Renal pelvis (tissue), 4 donors: ENCODE results near the gene PALLD. TPM values are rescaled to one million over a fixed set of nuclear protein-coding genes. Genes with fewer than 3 reads are reported as not detected.

Experiments
- DNase-seq: peaks from one replicate; pipeline ENCODE4 v3.0.0-alpha.2; 2013
- polyA plus RNA-seq, 3 donors: library from polyadenylated mRNA; unstranded; fragments of 120-200 nt; gene quantifications; one replicate each; pipeline ENCODE4 v1.2.1, GENCODE V29; 2013; ENCODE audit not compliant: insufficient read length in 3 of 3

PALLD gene
- polyA plus RNA-seq, 3 donors, result 173 to 183 (median 177) TPM

- no peak for DNase-seq
Measured at GRCh38 chr4:168551945-168552695, 55.3 kb downstream of the PALLD start.

- DNase-seq, result no peak
Measured at GRCh38 chr4:168553714-168554370, 57.0 kb downstream of the PALLD start.

DNA sequence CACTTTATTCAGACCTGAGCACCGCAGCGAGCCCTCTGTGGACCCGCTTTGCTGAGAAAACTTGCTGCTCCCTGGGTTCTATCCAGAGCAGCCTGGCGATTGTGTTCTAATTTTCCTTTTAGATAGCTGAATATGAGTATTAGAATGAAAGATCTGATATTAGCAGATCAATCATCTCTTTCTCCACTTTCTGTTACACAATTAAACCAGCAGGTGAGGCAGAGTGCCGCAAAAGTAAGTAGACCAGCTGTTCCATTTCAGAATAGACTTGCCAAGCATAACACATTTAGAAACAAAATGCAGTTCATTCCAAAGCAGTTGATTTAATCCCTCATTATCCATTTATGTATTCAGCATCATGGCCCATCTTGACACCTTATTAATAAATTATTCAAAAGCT, 58.6 kb downstream of the PALLD start:
- DNase-seq, result no peak

GRCh38 chr4:168557658-168558057, 60.8 kb downstream of the PALLD start:
- no peak for DNase-seq

GRCh38 chr4:168558599-168558998, 61.7 kb downstream of the PALLD start:
- DNase-seq, result no peak

- peak; percentile 35 for DNase-seq
Measured at GRCh38 chr4:168560184-168561180, 63.6 kb downstream of the PALLD start.

- DNase-seq, result no peak
Measured at GRCh38 chr4:168562041-168562571, 65.3 kb downstream of the PALLD start.

DNA sequence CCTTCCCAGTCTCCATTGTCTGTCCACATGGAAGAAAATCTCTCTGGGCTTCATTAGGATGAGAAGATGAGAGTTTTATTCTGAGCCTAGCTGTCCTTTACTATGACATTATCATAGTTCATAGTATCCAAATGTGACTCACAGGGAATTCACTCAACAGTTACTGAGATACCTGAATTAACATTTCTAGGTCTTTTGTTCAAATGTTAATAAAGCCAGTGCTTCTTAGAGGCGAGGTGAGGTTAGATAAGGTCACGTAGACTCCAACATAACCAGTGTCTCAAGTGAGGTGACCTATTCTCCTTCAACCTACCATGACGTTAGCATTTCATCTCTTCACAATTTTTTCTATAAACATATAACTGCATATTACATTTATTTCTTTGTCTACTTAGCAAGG, 67.2 kb downstream of the PALLD start:
- DNase-seq, result no peak

DNA sequence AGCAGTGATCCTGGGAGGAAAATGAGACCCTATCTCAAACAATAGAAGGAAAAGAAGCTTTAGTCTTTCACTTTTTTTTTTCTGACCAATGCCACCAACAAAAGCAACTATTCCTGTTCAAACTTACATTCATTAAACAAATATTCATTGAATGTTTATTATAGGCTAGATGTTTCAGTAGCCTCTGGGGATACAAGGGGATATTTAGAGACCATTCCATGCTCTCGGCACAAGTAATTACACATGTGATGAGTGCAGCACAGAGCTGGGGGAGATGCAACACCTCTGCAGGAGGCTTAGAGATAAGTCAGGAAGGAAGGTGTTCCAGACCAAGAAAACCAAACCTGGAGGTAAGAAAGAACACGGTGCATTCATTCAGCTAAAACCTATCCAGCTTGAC, 68.3 kb downstream of the PALLD start:
- DNase-seq, result no peak

DNA sequence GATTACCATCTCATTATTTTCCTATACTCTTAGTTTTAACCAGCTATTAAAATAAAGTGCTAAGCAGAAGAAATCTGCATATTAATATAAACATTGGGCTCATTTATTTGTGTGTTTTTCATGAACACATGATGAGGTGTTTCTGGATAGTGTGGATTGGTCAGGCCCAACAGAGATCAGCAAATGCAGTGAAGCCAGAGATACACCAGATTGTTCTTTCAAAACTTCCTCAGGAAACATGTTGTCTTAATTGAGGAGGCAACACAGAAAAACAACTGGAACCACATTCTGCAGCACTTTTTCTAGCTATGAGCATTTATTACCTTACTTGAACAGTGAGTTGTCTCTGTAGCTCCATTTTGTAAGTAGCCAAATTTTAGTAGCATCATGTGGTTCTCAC, 69.9 kb downstream of the PALLD start:
- no peak for DNase-seq

GRCh38 chr4:168569066-168569930, 72.4 kb downstream of the PALLD start:
- no peak for DNase-seq

DNA sequence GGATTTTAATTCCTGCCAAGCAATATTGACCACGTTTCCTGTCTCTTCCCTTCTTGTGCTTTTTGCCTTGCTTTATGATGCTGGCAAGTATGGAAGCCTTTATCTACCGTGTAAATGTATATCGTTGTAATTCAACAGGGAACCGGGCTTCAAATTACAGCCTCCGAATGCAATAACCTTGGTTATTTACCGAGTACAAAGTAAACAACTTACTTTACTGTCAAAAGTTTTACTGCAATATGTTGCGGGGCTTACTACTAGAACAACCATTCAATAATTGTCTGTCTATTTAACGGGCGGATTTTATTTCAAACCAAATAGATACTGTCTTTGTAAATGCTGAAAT, 73.1 kb downstream of the PALLD start:
- DNase-seq, result no peak

DNA sequence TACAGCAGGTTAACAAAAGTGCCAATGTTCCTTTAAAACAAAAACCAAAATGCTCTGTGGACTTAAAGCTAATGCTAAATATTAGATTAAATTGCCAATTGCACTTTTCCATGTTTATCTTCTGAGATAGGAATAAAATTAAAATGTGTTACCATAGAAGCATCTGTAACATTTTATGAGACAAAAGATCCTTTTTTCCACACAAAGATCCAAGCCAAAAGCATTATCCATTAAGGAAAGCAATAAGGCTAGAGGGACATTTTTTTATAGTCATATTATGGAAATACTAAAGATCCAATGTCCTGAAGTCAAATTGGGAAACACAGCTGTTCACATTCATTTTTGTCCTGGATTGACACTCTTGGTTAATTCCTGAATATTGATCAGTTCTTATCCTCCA, 73.6 kb downstream of the PALLD start:
- no peak for DNase-seq

DNA sequence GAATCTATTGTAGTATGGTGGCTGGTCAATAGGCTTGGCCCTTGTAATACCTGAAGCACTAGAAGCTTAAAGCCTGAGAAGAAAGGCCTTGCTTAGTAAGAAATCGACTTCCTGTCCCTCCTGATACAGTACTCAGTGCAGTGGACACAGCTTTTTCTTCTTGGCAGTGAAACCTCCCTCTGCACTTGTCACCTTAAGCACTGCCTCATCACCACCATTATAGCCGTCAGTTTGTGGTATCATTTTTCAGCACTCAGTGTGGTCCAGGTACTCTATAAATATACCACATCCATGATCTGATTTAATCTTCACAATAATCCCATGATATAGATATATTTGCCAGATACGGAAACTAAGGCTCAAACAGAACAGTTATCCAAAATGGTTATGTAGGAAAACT, 75.2 kb downstream of the PALLD start:
- no peak for DNase-seq

- DNase-seq, result no peak
Measured at GRCh38 chr4:168573870-168574269, 77.0 kb downstream of the PALLD start.

DNA sequence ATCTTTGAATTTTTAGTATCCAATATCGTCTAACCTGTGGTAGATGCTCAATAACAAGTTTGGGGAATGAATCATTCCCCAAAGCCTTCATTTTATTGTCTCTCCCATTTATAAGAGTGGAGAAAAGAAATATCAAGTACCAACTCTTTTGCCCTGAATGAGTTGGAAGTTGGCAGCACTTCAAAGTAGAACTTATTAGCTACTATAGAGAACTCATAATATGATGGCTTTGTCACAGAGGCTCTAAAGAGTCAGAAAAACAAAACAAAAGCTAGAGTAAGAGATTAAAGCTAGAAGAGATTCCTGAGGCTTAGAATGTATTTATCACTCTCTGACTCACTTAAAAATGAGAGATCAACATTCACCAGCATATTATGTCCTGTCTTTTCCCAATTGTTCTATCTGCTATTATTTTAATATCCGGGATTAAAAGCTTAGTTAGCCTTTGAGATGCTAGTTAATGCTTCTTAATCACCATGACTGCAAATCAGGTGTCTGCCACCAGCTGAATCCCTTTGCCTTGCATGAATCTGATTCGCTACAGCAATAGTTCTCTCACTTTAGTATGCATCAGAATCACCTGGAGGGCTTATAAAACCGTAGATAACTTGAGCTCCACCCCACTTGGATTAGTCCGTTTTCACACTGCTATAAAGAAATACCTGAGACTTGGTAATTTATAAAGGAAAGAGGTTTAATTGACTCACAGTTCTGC, 77.9 kb downstream of the PALLD start:
- no peak for DNase-seq

- no peak for DNase-seq
Measured at GRCh38 chr4:168575473-168575872, 78.6 kb downstream of the PALLD start.

DNA sequence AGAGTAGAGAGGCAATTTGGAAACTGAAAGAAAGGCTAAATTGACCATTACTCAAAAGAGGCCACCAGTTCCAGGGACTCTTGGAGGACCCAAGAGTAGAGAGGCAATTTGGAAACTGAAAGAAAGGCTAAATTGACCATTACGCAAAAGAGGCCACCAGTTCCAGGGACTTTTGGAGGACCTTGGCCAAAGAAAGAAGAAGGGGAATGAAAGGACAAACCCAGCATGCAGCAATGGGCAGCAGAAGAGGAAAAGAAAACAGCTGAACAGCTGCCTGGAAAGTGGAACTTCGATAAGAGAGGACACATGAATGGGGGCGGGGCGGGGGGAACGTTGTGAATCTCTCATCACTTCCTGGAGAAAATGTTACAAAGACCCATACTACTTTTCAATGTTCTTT, 80.8 kb downstream of the PALLD start:
- DNase-seq, result no peak

GRCh38 chr4:168580228-168580627, 83.4 kb downstream of the PALLD start:
- DNase-seq, result no peak

DNA sequence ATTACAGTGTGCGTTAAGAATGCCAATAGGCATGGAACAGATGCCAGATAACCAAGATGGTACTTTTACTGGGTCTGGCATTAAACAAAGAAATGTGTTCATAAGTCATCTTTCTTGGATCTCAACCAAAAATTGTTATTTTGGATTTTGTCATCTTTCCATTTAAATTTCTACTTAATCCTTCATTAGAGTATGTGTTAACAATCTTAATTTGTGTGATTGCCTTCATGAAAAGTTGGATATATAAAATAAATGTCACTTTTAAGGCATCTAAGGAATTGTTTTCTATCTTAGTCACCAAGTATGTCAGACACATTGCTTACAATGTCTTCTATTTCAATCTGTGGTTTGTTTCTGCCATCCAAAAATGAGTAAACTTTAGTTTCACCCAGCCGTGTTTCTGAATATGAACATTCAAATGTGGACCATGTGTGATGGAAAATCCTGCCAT, 87.5 kb downstream of the PALLD start:
- no peak for DNase-seq
